ENCODE data around the gene S100A3. TPM values are rescaled to one million over a fixed set of nuclear protein-coding genes. Genes with fewer than 3 reads are reported as not detected.
"Not testable (repeated sequence)": the region's sequence is repeated elsewhere in the genome, so short reads cannot be mapped to it uniquely, and the experiment has no call there.

Gene S100A3
- not detected for total RNA-seq

DNA sequence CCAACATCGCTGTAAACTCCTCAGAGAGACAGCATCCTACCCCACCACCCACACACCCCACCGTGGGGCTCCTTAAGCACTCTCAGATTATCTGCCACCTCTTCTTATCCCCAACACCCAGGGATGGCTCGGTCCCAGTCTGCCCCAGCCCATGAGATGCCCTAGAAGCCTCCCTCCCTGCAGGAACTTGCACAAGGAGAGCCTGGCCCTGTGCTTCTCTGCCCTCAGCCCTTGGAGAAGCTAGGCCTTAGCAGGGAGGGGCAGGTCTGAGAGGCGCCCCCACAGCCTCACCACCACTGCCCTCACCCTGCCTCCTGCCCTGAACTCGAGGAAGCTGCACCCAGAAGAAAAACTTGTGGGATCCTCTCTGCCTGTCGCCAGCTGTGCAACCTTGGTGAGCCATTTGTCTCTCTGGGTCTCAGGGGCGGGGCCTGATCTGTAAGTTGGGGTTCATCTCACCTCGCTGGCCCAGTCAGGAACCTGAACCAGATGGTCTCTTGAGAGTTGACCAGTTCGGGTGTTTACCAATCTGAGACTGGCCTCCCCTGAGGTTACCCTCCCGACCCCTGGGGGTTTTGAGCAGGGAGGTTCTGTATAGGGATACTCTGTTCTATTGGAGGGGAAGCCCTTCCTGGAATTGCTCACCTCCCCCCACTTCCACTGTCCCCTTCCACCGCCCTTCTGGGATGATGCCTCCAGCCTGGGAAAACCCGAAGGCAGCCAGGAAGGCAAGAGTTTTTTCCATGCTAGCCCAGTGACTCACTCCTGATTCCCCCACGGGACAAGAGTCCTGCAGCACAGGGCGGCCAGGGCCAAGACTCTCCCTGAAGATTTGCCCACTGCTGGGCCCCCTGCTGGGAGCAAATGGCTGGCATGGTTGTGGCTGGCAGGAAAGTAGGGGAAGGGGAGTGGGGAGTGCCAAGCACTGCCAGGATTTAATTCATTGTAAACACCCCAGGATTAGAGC lies at the start of gene S100A3:
TSS of gene S100A3 (minus strand) at position 537 of the 967 bp plus-strand sequence. CDS start 773 bp downstream, outside the sequence.
- ATAC-seq = no peak
- Mint-ChIP-seq H3K36me3 (peaks cover 16 to 21% of the 10 kb centered on the region in 2 donors), H3K27ac (peak within 1 kb of the TSS; percentile 47 to 61), H3K9me3 (no peaks in the 10 kb centered on the region)
- DNase-seq (ENCODE audit: low spot score in 2 of 2) = no peak

- H3K27ac Mint-ChIP-seq = peak overlapping the region; percentile 66 to 89
- peak; percentile 68 to 82 for ATAC-seq
- no peak for DNase-seq (ENCODE audit: low spot score in 2 of 2)
- no peaks in the 10 kb centered on the region for H3K36me3 Mint-ChIP-seq
- H3K9me3 Mint-ChIP-seq = no peaks in the 10 kb centered on the region
Measured at GRCh38 chr1:153598309-153599172, 49.5 kb upstream of the S100A3 start.

DNA sequence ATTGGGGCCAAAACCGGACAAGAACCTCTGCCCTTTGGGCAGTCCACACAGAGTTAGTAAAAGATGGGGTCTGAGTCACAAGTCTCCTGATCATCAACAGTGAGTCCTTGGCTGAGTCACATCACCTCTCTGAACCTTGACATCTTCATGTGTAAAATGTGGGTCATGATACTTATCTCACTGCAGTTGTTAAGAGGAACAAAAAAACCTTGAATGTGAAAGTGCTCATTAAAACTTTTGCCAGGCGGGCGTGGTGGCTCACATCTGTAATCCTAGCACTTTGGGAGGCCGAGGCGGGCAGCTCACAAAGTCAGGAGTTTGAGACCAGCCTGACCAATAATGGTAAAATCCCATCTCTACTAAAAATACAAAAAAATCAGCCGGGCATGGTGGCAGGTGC lies 48.1 kb upstream of the S100A3 start:
- H3K27ac Mint-ChIP-seq = peak overlapping the region; percentile 25 to 89
- H3K9me3 Mint-ChIP-seq = no peaks in the 10 kb centered on the region
- DNase-seq (ENCODE audit: low spot score in 2 of 2) = no peak
- H3K36me3 Mint-ChIP-seq = no peaks in the 10 kb centered on the region
- ATAC-seq = peak; percentile 93 to 98

GRCh38 chr1:153592748-153593147 lies 43.7 kb upstream of the S100A3 start:
- no peaks in the 10 kb centered on the region for H3K9me3 Mint-ChIP-seq
- DNase-seq (ENCODE audit: low spot score in 2 of 2) (no peak), ATAC-seq (no peak)
- H3K36me3 Mint-ChIP-seq = no peaks in the 10 kb centered on the region
- H3K27ac Mint-ChIP-seq = no peak overlapping the region

- ATAC-seq (no peak), DNase-seq (ENCODE audit: low spot score in 2 of 2) (no peak)
- no peak overlapping the region for H3K27ac Mint-ChIP-seq
- H3K36me3 Mint-ChIP-seq = no peaks in the 10 kb centered on the region
- no peaks in the 10 kb centered on the region for H3K9me3 Mint-ChIP-seq
Measured at GRCh38 chr1:153588482-153588881, 39.4 kb upstream of the S100A3 start.

DNA sequence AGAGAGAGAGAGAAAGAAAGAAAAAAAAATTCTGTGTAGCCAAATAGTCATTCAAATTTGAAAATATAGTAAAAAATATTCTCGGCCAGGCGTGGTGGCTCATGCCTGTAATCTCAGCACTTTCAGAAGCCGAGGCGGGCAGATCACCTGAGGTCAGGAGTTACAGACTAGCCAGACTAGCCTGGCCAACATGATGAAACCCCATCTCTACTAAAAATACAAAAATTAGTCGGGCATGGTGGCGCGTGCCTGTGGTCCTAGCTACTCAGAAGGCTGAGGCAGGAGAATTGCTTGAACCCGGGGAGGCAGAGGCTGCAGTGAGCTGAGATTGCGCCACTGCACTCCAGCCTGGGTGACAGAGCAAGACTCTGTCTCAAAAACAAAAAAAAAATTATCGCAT lies 39.0 kb upstream of the S100A3 start:
- H3K9me3 Mint-ChIP-seq; ATAC-seq; H3K27ac Mint-ChIP-seq; H3K36me3 Mint-ChIP-seq; DNase-seq (ENCODE audit: low spot score in 2 of 2): not testable (repeated sequence)

GRCh38 chr1:153587314-153587713 lies 38.3 kb upstream of the S100A3 start:
- no peak for ATAC-seq
- Mint-ChIP-seq H3K27ac (no peak overlapping the region), H3K9me3 (no peaks in the 10 kb centered on the region), H3K36me3 (no peaks in the 10 kb centered on the region)
- no peak for DNase-seq (ENCODE audit: low spot score in 2 of 2)

GRCh38 chr1:153586347-153586746 lies 37.3 kb upstream of the S100A3 start:
- H3K9me3 Mint-ChIP-seq = no peaks in the 10 kb centered on the region
- DNase-seq (ENCODE audit: low spot score in 2 of 2) = no peak
- ATAC-seq = no peak
- peak overlapping the region in 1 of 2 donors; percentile 30 for H3K27ac Mint-ChIP-seq
- H3K36me3 Mint-ChIP-seq = no peaks in the 10 kb centered on the region

- no peak for DNase-seq (ENCODE audit: low spot score in 2 of 2)
- no peaks in the 10 kb centered on the region for H3K36me3 Mint-ChIP-seq
- H3K27ac Mint-ChIP-seq = no peak overlapping the region
- ATAC-seq = no peak
- no peaks in the 10 kb centered on the region for H3K9me3 Mint-ChIP-seq
Measured at GRCh38 chr1:153585006-153585405, 35.9 kb upstream of the S100A3 start.

DNA sequence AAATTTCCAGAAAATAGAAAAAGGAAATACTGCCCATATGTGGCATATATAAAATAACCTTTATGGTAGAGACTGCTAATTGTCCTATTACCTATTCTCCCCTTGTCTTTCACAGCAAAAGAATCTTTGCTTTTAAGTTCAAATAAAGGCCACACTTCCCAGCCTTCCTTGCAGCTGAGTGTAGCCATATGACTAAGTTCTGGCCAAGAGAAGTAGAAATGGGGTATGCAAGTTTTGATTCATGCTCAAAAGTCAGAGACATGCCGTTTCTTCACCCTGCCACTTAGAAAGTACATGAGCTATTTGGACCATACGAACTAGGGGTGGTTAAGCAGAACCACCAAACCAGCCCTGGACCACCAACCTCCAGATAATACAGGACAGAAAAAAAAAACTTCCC lies 34.9 kb upstream of the S100A3 start:
- H3K36me3 Mint-ChIP-seq = no peaks in the 10 kb centered on the region
- ATAC-seq (no peak), DNase-seq (ENCODE audit: low spot score in 2 of 2) (no peak)
- no peaks in the 10 kb centered on the region for H3K9me3 Mint-ChIP-seq
- no peak overlapping the region for H3K27ac Mint-ChIP-seq

DNA sequence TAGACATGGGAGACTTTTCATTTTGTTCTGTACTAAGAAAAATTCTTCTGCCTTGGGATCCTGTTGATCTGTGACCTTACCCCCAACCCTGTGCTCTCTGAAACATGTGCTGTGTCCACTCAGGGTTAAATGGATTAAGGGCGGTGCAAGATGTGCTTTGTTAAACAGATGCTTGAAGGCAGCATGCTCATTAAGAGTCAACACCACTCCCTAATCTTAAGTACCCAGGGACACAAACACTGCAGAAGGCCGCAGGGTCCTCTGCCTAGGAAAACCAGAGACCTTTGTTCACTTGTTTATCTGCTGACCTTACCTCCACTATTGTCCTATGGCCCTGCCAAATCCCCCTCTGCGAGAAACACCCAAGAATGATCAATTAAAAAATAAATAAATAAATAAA lies 34.5 kb upstream of the S100A3 start:
- H3K36me3 Mint-ChIP-seq; ATAC-seq; H3K9me3 Mint-ChIP-seq; H3K27ac Mint-ChIP-seq; DNase-seq (ENCODE audit: low spot score in 2 of 2): not testable (repeated sequence)

DNA sequence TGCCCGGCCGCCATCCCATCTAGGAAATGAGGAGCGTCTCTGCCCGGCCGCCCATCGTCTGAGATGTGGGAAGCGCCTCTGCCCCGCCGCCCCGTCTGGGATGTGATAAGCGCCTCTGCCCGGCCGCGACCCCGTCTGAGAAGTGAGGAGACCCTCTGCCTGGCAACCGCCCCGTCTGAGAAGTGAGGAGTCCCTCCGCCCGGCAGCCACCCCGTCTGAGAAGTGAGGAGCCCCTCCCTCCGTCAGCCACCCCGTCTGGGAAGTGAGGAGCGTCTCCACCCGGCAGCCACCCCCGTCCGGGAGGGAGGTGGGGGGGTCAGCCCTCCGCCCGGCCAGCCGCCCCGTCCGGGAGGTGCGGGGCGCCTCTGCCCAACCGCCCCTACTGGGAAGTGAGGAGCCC lies 33.8 kb upstream of the S100A3 start:
- not testable (repeated sequence) for DNase-seq (ENCODE audit: low spot score in 2 of 2)

GRCh38 chr1:153578936-153579335 lies 29.9 kb upstream of the S100A3 start:
- no peak for ATAC-seq

More for the DNA sequence above, 33.8 kb upstream of the S100A3 start:
- H3K27ac Mint-ChIP-seq, H3K36me3 Mint-ChIP-seq, ATAC-seq, H3K9me3 Mint-ChIP-seq: not testable (repeated sequence)

GRCh38 chr1:153578490-153578889 lies 29.4 kb upstream of the S100A3 start:
- Mint-ChIP-seq H3K9me3 (no peaks in the 10 kb centered on the region), H3K27ac (no peak overlapping the region), H3K36me3 (no peaks in the 10 kb centered on the region)
- DNase-seq (ENCODE audit: low spot score in 2 of 2) = no peak
- no peak for ATAC-seq

More at GRCh38 chr1:153578936-153579335, 29.9 kb upstream of the S100A3 start:
- Mint-ChIP-seq H3K36me3 (no peaks in the 10 kb centered on the region), H3K9me3 (no peaks in the 10 kb centered on the region), H3K27ac (no peak overlapping the region)
- DNase-seq (ENCODE audit: low spot score in 2 of 2) = no peak

DNA sequence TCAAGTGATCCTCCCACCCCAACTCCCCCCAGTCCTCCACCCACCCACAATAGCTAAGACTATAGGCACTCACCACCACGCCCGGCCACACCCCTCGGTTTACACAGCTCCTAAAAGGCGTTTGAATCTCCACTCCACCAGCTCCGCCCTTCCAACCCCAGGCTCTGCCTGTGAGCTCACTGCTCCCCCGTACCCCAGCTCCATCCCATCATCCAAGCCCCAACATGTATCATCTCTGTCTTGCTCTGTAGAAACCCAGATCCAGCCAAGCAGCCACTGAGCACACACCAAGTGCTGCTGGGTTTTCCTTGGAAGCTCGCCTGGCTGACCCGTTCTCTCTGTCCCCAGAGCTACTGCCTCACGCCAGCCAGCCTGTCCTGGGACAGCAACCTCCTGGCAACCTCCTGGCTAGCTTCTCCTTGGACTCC lies 28.6 kb upstream of the S100A3 start:
- peaks cover 0 to 4% of the 10 kb centered on the region in 2 donors for H3K9me3 Mint-ChIP-seq
- no peak for DNase-seq (ENCODE audit: low spot score in 2 of 2)
- H3K27ac Mint-ChIP-seq = no peak overlapping the region
- peaks cover 0 to 4% of the 10 kb centered on the region in 2 donors for H3K36me3 Mint-ChIP-seq
- ATAC-seq = no peak

DNA sequence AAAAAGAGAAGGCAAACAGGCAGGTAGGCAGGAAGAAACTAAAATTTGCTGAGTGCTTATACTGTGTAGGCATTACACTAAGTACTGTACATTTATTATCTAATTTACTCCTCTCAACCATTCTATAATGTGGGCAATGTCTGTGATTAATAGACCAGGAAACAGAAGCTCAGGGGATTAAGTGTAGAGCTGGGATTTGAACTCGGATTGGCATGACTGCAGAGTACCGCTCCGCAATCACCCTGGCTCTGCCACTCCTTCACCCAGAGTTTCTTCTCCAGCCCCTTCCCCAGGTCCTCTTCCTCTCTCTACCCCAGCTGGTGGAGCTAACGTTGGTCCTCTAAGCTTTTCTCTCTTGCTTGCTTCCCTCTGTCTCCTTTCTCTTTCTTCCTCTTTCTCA lies 28.1 kb upstream of the S100A3 start:
- Mint-ChIP-seq H3K9me3 (peaks cover 0 to 4% of the 10 kb centered on the region in 2 donors), H3K36me3 (peaks cover 0 to 4% of the 10 kb centered on the region in 2 donors), H3K27ac (peak overlapping the region in 1 of 2 donors; percentile 2)
- ATAC-seq (no peak), DNase-seq (ENCODE audit: low spot score in 2 of 2) (no peak)

DNA sequence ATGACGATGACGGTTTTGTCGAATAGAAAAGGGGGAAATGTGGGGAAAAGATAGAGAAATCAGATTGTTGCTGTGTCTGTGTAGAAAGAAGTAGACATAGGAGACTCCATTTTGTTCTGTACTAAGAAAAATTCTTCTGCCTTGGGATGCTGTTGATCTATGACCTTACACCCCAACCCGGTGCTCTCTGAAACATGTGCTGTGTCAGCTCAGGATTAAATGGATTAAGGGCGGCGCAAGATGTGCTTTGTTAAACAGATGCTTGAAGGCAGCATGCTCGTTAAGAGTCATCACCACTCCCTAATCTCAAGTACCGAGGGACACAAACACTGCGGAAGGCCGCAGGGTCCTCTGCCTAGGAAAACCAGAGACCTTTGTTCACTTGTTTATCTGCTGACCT lies 26.4 kb upstream of the S100A3 start:
- not testable (repeated sequence) for DNase-seq (ENCODE audit: low spot score in 2 of 2); H3K27ac Mint-ChIP-seq; H3K9me3 Mint-ChIP-seq; ATAC-seq; H3K36me3 Mint-ChIP-seq
